Measurements from ENCODE around the gene HMGB2. TPM values are rescaled to one million over a fixed set of nuclear protein-coding genes. Genes with fewer than 3 reads are reported as not detected.

Gene HMGB2
- 217 and 233 TPM in 2 replicates for total RNA-seq
- polyA plus RNA-seq: 25.5 and 45.9 TPM in 2 replicates
- 159 and 171 TPM in 2 replicates for polyA plus RNA-seq (2011; cell fraction: cytosol; rRNA removed)
- 77.0 and 157 TPM in 2 replicates for polyA plus RNA-seq (2011; cell fraction: nucleus; rRNA removed)
- polyA plus RNA-seq (2012): 95.9 and 232 TPM in 2 replicates
- polyA minus RNA-seq: 20.7 and 22.6 TPM in 2 replicates
- polyA minus RNA-seq (2011; cell fraction: cytosol; rRNA and poly(A)+ RNA removed): 49.7 TPM
- 26.8 and 30.1 TPM in 2 replicates for polyA minus RNA-seq (2011; cell fraction: nucleus; rRNA and poly(A)+ RNA removed)
- Bru-seq, nascent RNA: percentile 97 among the genes with signal in this experiment
- BruChase-seq, experiment 1, labeled RNA remaining after a 6-hour chase: percentile 99 among the genes with signal in this experiment
- percentile 99 among the genes with signal in this experiment for BruChase-seq, experiment 2, labeled RNA remaining after a 2-hour chase
- long read RNA-seq, transcript HMGB2-201 (5 exons, 1,889 nt): major isoform, 461 of 645 reads
- long read RNA-seq, transcript HMGB2-202 (4 exons, 1,032 nt): minor isoform, 14 of 645 reads
- long read RNA-seq, transcript HMGB2-203 (5 exons, 1,175 nt): minor isoform, 47 of 645 reads
- long read RNA-seq, partial matches to known transcripts: 10 of 645 reads
- long read RNA-seq, other reads (novel, unspliced or antisense): 113 of 645 reads

GRCh38 chr4:173334085-173334890 is at the start of gene HMGB2:
Gene HMGB2, minus strand, starts transcription at chr4:173334358. Its CDS starts 709 bp downstream, at chr4:173333649.
- dilution Hi-C loops (cut with MboI; ENCODE audit: extremely low pct_ligation_motif_present, low sequenced_read_pairs): no loop called here
- peak within 1 kb of the TSS; percentile 97 for H3K9ac ChIP-seq (replicated peaks; ENCODE audit: extremely low read depth, insufficient read depth, low read length)

More at GRCh38 chr4:173334085-173334890, at the start of gene HMGB2:
- H2AFZ ChIP-seq (ENCODE audit: low read depth, low read length): peak within 1 kb of the TSS; percentile 98
- BruUV-seq (replicated peaks): no TSS peak
- H3K27ac ChIP-seq (ENCODE audit: insufficient read depth, low read depth, low read length): peak within 1 kb of the TSS; percentile 88
- no peaks in the 10 kb centered on the region for H3K27me3 ChIP-seq (ENCODE audit: control insufficient read depth in 2 of 2, insufficient read depth in 2 of 2, low read length in 2 of 2)
- peaks cover 24% of the 10 kb centered on the region for H3K4me1 ChIP-seq (ENCODE audit: control insufficient read depth, extremely low read depth, insufficient read depth, low read length)
- peak within 1 kb of the TSS; percentile 100 for H3K4me2 ChIP-seq (ENCODE audit: insufficient read depth, low read length)
- ChIA-PET POLR2A (interaction anchor here (0.5 to 3.5 kb wide), 14 partner anchors 8 to 152 kb away, joined by 3 to 127 read pairs (median 3); partner anchors contain the start of gene SAP30), CTCF (interaction anchor here (0.7 to 8.2 kb wide), 11 partner anchors 14 to 321 kb away, joined by 3 to 70 read pairs (median 6); partner anchors contain the start of gene SAP30)
- FAIRE-seq (peak; percentile 97), DNase-seq (ENCODE audit: low read depth, low spot score) (peak; percentile 100)
- peaks cover 35% of the 10 kb centered on the region for H3K79me2 ChIP-seq (ENCODE audit: control insufficient read depth, insufficient read depth, low read length)
- H3K9me3 ChIP-seq (replicated peaks; ENCODE audit: control insufficient read depth, insufficient read depth, low read length): no peaks in the 10 kb centered on the region
- H3K9me1 ChIP-seq (replicated peaks; ENCODE audit: control insufficient read depth, extremely low read depth, insufficient read depth, low read length): no peaks in the 10 kb centered on the region
- intact Hi-C loops (cut with micrococcal nuclease): loop anchor here (1.0 to 10.0 kb wide), 8 partner anchors 16 to 981 kb away; partner anchors contain the start of gene SAP30
- peaks cover 0 to 15% of the 10 kb centered on the region in 2 experiments for H3K36me3 ChIP-seq (ENCODE audit: control insufficient read depth in 2 of 2, extremely low read depth in 1 of 2, insufficient read depth in 2 of 2, low read length in 2 of 2)
- peaks cover 3% of the 10 kb centered on the region for H4K20me1 ChIP-seq (replicated peaks; ENCODE audit: control insufficient read depth, extremely low read depth, insufficient read depth, low read length)
- H3K4me3 ChIP-seq (replicated peaks in 1 of 3; ENCODE audit: insufficient read depth in 1 of 3, low read depth in 1 of 3, low read length in 3 of 3): peak within 1 kb of the TSS; percentile 81 to 98 (median 91)
- peak; percentile 21 for TF ChIP-seq MAX (IDR thresholded peaks at IDR 0.05; ENCODE audit: insufficient read depth, insufficient read length)
- no peak for TF ChIP-seq FOS (IDR thresholded peaks at IDR 0.05; ENCODE audit: borderline replicate concordance, insufficient read depth, low read length)
- TF ChIP-seq POLR2A (IDR thresholded peaks at IDR 0.05; ENCODE audit: low read depth, low read length): peak; percentile 92
- no peak for TF ChIP-seq CTCF (IDR thresholded peaks at IDR 0.05; ENCODE audit: extremely low read depth in 1 of 2, insufficient read depth in 1 of 2, low read depth in 1 of 2, low read length in 2 of 2)
- TF ChIP-seq EZH2 (IDR thresholded peaks at IDR 0.05; ENCODE audit: borderline replicate concordance, low read depth, low read length, severe bottlenecking): no peak
- TF ChIP-seq GATA2 (IDR thresholded peaks at IDR 0.05; ENCODE audit: insufficient read depth, insufficient read length, low read depth, low read length): peak; percentile 64
- peak; percentile 83 for TF ChIP-seq POLR2AphosphoS5 (IDR thresholded peaks at IDR 0.05; ENCODE audit: insufficient read depth, low read depth, low read length)
- no peak for TF ChIP-seq MYC (IDR thresholded peaks at IDR 0.05; ENCODE audit: low read depth, low read length)
- no peak for TF ChIP-seq JUN (IDR thresholded peaks at IDR 0.05; ENCODE audit: borderline replicate concordance, insufficient read depth, insufficient read length, low read depth)

All from endothelial cell of umbilical vein (primary cell).